NCI-H2081 treated with DMSO at 0.1 percent for 48 hours (cell line): ENCODE measurements around the gene TLR9.

Source experiments
- DNase-seq: peaks from one replicate; lab custom pipeline; 2025; lab: John Stamatoyannopoulos, UW

Gene TLR9

GRCh38 chr3:52172262-52172757 is 53.1 kb downstream of the TLR9 start:
- DNase-seq: no peak

- no peak for DNase-seq
Observed at GRCh38 chr3:52171514-52172261, 53.8 kb downstream of the TLR9 start.
